C4-2B (cell line): ENCODE measurements around the gene C13orf46.

Experiments used
- H3K27ac ChIP-seq: fragments of 450-650 bp; 2 replicates; pipeline ENCODE4 v1.5.1; 2017
- ZFX ChIP-seq: fragments of 450-650 bp; IDR thresholded peaks from 2 replicates; pipeline ENCODE4 v1.6.1; 2017
- TF ChIP-seq, protein P1 (sequence below): fragments of 450-650 bp; conservative IDR thresholded peaks from 2 replicates; pipeline ENCODE4 v1.5.1; 2017; ENCODE audit warnings: mild to moderate bottlenecking

C13orf46 gene

DNA sequence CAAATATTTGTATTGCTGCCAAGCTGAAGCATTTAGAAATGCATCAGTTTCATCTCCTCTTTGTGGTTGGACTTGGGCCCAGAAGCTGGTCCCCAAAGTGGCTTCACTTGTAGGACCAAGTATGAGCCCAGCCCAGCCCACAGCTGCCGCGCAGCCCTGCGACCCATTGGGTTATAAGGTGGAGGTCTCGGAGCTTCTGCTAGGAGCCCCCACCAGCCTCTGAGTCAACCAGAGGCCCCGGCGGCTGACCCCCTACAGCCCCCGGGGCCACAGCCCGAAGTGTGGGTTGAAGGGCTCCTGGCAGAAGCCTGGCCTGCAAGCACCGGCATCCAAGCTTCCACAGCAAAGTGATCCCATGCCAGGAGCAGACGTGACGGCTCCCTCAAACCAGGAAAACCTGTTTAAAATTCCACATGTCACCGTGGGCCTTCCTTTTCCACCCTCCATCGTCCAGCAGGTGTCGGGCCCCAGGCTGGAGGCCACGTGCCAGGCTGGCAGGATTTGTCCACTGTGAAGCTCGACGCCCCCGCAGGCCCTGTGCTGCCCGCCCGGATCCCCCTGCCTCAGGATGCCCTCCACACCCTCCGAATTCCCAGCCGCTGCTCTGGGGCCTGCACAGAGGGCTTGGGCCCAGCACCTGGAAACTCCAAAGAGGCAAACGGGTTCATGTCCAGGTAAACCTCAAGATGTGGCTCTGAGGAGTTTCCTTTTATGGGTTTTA is 54.7 kb downstream of the C13orf46 start:
- TF ChIP-seq ZFX: no peak
- TF ChIP-seq, protein P1, sequence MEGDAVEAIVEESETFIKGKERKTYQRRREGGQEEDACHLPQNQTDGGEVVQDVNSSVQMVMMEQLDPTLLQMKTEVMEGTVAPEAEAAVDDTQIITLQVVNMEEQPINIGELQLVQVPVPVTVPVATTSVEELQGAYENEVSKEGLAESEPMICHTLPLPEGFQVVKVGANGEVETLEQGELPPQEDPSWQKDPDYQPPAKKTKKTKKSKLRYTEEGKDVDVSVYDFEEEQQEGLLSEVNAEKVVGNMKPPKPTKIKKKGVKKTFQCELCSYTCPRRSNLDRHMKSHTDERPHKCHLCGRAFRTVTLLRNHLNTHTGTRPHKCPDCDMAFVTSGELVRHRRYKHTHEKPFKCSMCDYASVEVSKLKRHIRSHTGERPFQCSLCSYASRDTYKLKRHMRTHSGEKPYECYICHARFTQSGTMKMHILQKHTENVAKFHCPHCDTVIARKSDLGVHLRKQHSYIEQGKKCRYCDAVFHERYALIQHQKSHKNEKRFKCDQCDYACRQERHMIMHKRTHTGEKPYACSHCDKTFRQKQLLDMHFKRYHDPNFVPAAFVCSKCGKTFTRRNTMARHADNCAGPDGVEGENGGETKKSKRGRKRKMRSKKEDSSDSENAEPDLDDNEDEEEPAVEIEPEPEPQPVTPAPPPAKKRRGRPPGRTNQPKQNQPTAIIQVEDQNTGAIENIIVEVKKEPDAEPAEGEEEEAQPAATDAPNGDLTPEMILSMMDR: no peak
- no peak overlapping the region for H3K27ac ChIP-seq

DNA sequence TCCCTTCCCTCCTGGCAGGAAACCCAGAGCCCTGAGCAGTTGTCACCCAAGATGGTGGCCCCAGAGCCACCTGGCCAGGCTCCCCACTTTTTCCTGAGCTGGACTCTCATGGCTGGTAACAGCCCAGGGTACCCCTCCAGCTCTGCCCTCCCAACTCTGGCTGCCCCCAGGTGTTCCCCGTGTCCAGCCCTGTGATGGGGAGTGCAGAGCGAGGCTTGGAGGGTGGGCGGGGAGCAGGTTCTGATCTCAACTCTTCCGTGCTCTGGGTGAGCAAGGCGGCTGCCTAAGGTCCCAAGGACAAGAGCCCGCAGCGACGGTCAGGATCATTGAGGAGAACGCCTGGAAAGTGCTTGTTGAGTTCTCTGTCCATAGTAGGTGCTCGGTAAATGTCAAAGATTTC is 55.3 kb downstream of the C13orf46 start:
- H3K27ac ChIP-seq: no peak overlapping the region
- TF ChIP-seq ZFX: no peak
- TF ChIP-seq, protein P1: no peak

DNA sequence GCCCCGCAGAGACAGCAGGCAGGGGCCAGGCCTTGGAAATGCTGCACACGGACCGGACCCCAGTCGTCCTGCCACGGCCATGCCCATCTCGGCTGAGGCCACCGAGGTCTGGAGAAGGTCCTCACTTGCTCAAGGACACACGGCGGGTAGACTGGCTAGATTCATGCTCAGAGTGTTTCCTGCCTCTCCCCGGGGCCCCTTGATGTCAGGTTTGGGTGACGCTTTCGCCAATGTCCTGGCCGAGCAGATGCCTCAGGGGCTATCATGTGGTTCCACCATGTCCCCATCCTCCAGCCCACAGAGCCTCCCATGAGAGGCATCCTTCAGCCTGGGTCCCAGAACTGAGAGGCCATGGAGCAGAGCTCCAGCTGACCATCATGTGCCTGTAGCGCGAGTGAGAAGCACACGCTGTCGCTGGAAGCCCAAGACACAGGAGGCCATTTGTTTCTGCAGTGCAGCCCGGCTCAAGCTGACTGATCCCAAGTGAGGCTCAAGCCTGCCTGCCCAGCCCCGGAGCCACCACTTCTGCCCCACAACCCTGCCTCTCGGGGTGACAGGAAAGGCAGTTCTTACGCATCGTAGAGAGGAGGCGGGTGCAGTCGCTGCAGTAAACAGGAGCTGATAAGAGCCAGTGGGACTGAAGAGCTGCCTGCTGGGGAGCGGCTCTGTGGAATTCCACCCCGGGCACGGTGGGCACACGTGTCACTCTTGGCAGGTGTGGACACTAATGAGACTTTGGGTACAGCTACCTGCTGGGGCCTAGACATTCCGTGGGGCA is 56.1 kb downstream of the C13orf46 start:
- TF ChIP-seq, protein P1: no peak
- no peak for TF ChIP-seq ZFX
- no peak overlapping the region for H3K27ac ChIP-seq

DNA sequence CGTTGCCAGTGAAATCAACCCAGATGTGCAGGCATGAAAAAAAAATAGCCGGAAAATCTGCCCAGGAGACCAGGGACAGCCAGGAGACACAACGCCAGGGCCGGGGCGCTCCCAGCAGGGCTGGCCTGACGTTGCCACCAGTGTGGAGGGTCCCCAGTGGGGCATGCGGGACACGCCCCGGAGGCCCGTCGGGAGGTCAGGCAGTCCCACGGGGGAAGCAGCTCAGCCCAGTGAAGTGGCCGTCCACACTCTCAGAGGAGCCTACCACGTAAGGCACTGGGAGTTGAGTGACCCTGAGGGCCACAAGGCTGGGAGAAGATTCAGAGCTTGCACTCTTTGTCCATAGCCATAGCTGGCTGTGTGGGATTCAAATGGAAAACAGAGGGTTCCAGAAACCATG is 56.8 kb downstream of the C13orf46 start:
- TF ChIP-seq, protein P1: no peak
- no peak for TF ChIP-seq ZFX

DNA sequence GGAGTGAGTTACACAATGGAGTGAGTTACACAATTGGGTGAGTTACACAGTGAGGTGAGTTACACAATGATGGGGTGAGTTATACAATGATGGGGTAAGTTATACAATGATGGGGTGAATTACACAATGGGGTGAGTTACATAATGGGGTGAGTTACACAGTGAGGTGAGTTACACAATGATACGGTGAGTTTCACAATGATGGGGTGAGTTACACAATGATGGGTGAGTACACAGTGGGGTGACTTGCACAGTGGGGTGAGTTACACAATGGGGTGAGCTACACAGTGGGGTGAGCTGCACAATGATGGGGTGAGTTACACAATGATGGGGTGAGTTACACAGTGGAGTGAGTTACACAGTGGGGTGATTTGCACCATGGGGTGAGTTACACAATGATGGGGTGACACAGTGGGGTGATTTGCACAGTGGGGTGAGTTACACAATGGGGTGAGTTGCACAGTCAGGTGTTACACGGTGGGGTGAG is 57.5 kb downstream of the C13orf46 start:
- TF ChIP-seq, protein P1: no peak
- no peak for TF ChIP-seq ZFX

More for the DNA sequence above, 56.8 kb downstream of the C13orf46 start:
- H3K27ac ChIP-seq: no peak overlapping the region

DNA sequence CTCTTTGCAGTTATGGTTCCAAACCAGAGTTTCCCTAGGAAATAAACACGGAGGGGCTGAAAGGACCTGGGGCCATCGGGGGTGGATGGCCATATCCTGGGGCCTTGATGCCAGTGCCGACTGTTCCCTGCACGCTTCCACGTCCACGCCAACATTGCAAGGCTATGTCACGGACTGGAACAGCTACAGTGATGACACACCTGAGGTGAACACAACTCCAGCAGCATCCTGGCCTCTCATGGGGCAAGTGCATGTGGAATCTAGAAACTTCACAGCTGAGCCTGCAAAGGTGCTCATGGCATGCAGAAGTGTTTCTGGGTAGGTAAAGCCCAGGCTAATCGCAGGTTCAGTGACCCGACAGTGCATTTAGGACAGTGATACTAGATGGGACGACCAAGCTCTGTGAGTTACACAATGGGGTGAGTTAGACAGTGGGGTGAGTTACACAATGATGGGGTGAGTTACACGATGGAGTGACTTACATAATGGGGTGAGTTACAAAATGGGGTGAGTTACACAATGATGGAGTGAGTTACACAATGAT is 58.0 kb downstream of the C13orf46 start:
- TF ChIP-seq ZFX: no peak
- TF ChIP-seq, protein P1: no peak
- no peak overlapping the region for H3K27ac ChIP-seq

More for the DNA sequence above, 57.5 kb downstream of the C13orf46 start:
- no peak overlapping the region for H3K27ac ChIP-seq
